ENCODE results near the gene MAGEH1.

Gene MAGEH1

DNA sequence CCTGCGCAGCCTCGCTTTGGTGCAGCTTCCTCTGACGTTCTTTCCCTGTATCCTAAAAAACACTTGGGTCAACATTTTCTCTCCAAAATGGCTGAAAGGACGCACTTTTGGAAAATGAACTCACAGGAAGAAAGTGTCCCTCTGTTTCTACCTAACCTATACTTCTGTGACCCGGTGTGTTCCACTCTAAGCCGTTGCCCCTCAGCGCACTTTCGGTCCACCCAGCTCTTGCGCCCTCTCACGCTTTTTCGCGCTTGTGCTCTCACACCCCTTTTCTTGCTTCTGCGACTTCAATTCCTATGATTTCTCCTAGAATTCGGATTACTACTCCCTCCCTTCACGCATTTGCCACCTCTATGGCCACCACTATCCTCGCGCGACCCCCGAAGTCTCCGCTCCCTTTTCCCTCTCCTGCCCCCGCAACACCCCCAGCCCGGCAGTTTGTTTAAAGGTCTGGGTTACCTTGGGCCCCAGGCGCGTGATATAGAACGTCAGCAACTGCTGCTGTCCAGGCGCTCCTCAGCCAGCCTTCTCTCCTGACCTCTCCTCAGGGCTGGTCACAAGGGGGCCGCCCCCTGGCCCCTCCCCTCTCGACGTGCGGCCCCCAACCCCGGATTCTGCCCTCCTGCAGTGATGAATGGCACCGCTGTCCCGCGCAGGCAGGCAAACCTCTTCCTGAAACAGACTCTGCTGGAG, 37.5 kb downstream of the MAGEH1 start, which contains the start of gene USP51:
USP51 (minus strand) TSS at position 535 of the 696 bp plus-strand sequence. CDS start 909 bp downstream, outside the sequence.
- in situ Hi-C loops (cut with MboI; ENCODE audit: low sequenced_read_pairs) = no loop called here

DNA sequence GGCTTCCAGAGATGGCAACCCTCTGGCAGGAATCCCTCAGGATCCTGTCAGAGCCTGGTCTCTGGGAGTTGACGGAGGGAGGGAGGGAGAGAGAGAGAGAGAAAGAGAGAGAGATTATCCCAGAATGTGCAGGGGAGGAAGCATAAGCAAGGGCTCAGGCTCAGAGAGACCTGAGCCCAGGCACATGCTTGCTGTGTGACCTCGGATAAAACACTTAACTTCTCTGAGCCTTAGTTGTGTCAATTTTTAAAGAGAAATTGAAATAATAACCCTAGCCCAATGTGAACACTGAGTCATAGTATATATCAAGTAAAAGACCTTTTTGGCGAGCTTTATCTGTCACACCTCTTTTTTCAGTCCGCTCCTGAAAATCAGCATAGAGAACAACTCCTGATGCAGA, 38.2 kb downstream of the MAGEH1 start:
- in situ Hi-C loops (cut with MboI; ENCODE audit: low sequenced_read_pairs) = no loop called here

DNA sequence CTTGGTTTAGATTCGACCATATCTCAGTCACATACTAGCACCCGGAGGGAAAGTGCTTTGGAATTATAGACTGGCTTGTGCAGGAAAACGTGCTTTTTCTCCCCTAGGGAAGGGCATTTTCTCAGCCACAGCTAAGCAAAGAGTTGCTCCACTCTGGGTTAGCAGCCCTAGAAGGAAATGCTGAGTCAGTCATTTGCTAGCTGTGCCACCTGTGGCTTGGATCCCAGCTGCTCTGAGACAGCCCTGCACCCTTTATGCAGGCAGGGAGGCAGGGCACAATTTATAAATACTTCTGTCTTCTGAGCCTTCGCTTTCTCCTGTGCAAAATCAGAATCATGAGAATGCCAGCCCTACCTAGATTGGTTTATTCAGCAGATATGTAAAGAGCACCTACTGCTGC, 39.0 kb downstream of the MAGEH1 start:
- in situ Hi-C loops (cut with MboI; ENCODE audit: low sequenced_read_pairs) = no loop called here

Measured in hTERT RPE-1 (cell line).